K562 (cell line): Measurements from ENCODE around the gene ZNF441. TPM values are rescaled to one million over a fixed set of nuclear protein-coding genes. Genes with fewer than 3 reads are reported as not detected.

Source experiments
- ATAC-seq: fragments of 200-7000 bp; cut with Tn5 transposase; 3 replicates; pipeline ENCODE4 v1.9.1; 2020; ENCODE audit warnings: moderate library complexity
- BruUV-seq: library from RNA; stranded (reverse); fragments of 400-500 nt; replicated peaks from 2 replicates; lab custom pipeline; 2021; lab: Mats Ljungman, UMichigan
- CTCF ChIA-PET: fragments of 300-600 bp; formaldehyde crosslinking; extraction: SDS; loops from one replicate; lab custom pipeline; 2021; ENCODE audit warnings: low intra/inter-chr PET ratio; lab: Yijun Ruan, JAX
- POLR2A ChIA-PET: fragments of 300-600, 350-650 bp; sonication (Branson Sonifier 250); formaldehyde crosslinking; extraction: SDS; loops from one replicate; lab custom pipeline; 2021; ENCODE audit warnings: antibody characterized with exemption, inconsistent platforms; lab: Yijun Ruan, JAX
- DNase-seq, 4 experiments: peaks; one replicate each; pipeline versions ENCODE4 v3.0.0 to v3.0.0-alpha.2; 2011 to 2018; ENCODE audit warnings: low spot score in 3 of 4, mixed read lengths in 3 of 4; ENCODE audit errors: extremely low read depth in 1 of 4
- FAIRE-seq: peaks from 2 replicates; lab custom pipeline; 2011; peaks lifted over from hg19 to GRCh38; lab: Jason Lieb, UNC
- H2AFZ ChIP-seq: 2 replicates; pipeline ENCODE4 v1.6.0; 2011; ENCODE audit warnings: low read depth, low read length, control low read depth, inconsistent platforms
- H3K27ac ChIP-seq: fragments of 200-600 bp; 3 replicates; pipeline ENCODE4 v1.8.0; 2011; ENCODE audit warnings: low read depth, mild to moderate bottlenecking, control low read depth, inconsistent platforms, low read length, moderate library complexity, mixed read lengths; ENCODE audit errors: extremely low read depth
- H3K27me3 ChIP-seq, 2 experiments: fragments of 300-600 bp in 1 of 2; 2 replicates in 1 of 2; 3 replicates in 1 of 2; pipeline versions ENCODE4 v1.6.0 to v1.8.0; 2011; ENCODE audit warnings: inconsistent platforms in 2 of 2, low read length in 2 of 2, mild to moderate bottlenecking in 1 of 2, mixed read lengths in 1 of 2, moderate library complexity in 1 of 2; ENCODE audit not compliant: control insufficient read depth in 2 of 2, insufficient read depth in 2 of 2
- H3K36me3 ChIP-seq: fragments of 300-600 bp; 3 replicates; pipeline ENCODE4 v1.8.0; 2011; ENCODE audit warnings: mild to moderate bottlenecking, low read length, inconsistent platforms; ENCODE audit not compliant: control insufficient read depth, insufficient read depth
- H3K4me1 ChIP-seq, 2 experiments: fragments of 200-600 bp in 1 of 2; replicated peaks in 1 of 2; 2 replicates in 1 of 2; 3 replicates in 1 of 2; pipeline versions ENCODE4 v1.5.1 to v1.8.0; 2011; ENCODE audit warnings: inconsistent platforms in 2 of 2, low read length in 2 of 2, mild to moderate bottlenecking in 1 of 2, mixed read lengths in 1 of 2, moderate library complexity in 1 of 2; ENCODE audit not compliant: control insufficient read depth in 2 of 2, insufficient read depth in 2 of 2
- H3K4me2 ChIP-seq: 2 replicates; pipeline ENCODE4 v1.6.1; 2011; ENCODE audit warnings: low read length, control low read depth, inconsistent platforms, mixed read lengths; ENCODE audit not compliant: insufficient read depth
- H3K4me3 ChIP-seq: fragments of 200-600 bp; sonication (generic), shearing (Covaris generic); 2 replicates; pipeline ENCODE4 v1.5.1; 2016; ENCODE audit warnings: control low read depth, inconsistent platforms
- H3K79me2 ChIP-seq: fragments of 200-600 bp; 3 replicates; pipeline ENCODE4 v1.8.0; 2011; ENCODE audit warnings: low read length, inconsistent platforms; ENCODE audit not compliant: control insufficient read depth, insufficient read depth
- H3K9ac ChIP-seq, 2 experiments: 2 replicates each; pipeline versions ENCODE4 v1.6.0 to v1.6.1; 2011; ENCODE audit warnings: low read depth in 2 of 2, low read length in 2 of 2, control low read depth in 1 of 2, inconsistent platforms in 1 of 2, mild to moderate bottlenecking in 1 of 2, mixed read lengths in 1 of 2; ENCODE audit not compliant: insufficient read depth in 1 of 2
- H3K9me1 ChIP-seq: one replicate; pipeline ENCODE4 v1.6.0; 2011; ENCODE audit warnings: inconsistent platforms, mild to moderate bottlenecking, low read length, moderate library complexity; ENCODE audit not compliant: control insufficient read depth, insufficient read depth
- H3K9me3 ChIP-seq: replicated peaks from 2 replicates; pipeline ENCODE4 v1.5.1; 2011; ENCODE audit warnings: low read depth, low read length, inconsistent platforms; ENCODE audit not compliant: control insufficient read depth, insufficient read depth
- H4K20me1 ChIP-seq: replicated peaks from 2 replicates; pipeline ENCODE4 v1.6.1; 2011; ENCODE audit warnings: low read length, inconsistent platforms, mixed read lengths; ENCODE audit not compliant: control insufficient read depth, insufficient read depth
- BCL6 ChIP-seq: fragments of 250-450 bp; sonication (Bioruptor Pico); IDR thresholded peaks from 2 replicates; pipeline ENCODE4 v1.4.0; 2020
- FOXA1 ChIP-seq: fragments of 450-650 bp; IDR thresholded peaks from 2 replicates; pipeline ENCODE4 v1.6.1; 2016; ENCODE audit warnings: mild to moderate bottlenecking, borderline replicate concordance
- MYNN ChIP-seq, 2 experiments: sonication (generic); formaldehyde crosslinking in 1 of 2; IDR thresholded peaks; 2 replicates each; pipeline versions ENCODE4 v1.5.0 to v1.6.1; 2016 to 2020; ENCODE audit warnings: antibody characterized with exemption in 1 of 2, missing genetic modification reagents in 1 of 2
- PCBP2 ChIP-seq: fragments of 200-400 bp; formaldehyde crosslinking; IDR thresholded peaks from 2 replicates; pipeline ENCODE4 v1.6.1; 2018; ENCODE audit warnings: low read length, low read depth, mild to moderate bottlenecking, moderate library complexity; ENCODE audit not compliant: poor library complexity, severe bottlenecking
- PURB ChIP-seq: sonication (generic); formaldehyde crosslinking; IDR thresholded peaks from 2 replicates; pipeline ENCODE4 v1.9.0; 2021; ENCODE audit warnings: low read depth, mild to moderate bottlenecking, missing genetic modification reagents
- SLC30A9 ChIP-seq: fragments of 250-450 bp; sonication (Bioruptor Pico); IDR thresholded peaks from 2 replicates; pipeline ENCODE4 v1.8.0; 2022; ENCODE audit warnings: mild to moderate bottlenecking, moderate library complexity
- TGIF2 ChIP-seq: sonication (generic); formaldehyde crosslinking; IDR thresholded peaks from 2 replicates; pipeline ENCODE4 v1.8.1; 2022; ENCODE audit warnings: mild to moderate bottlenecking, missing genetic modification reagents, moderate library complexity
- ZNF239 ChIP-seq: fragments of 250-450 bp; sonication (Bioruptor Pico); IDR thresholded peaks from 2 replicates; pipeline ENCODE4 v1.4.0; 2020; ENCODE audit warnings: mild to moderate bottlenecking
- WGBS: fragments of 100-300 bp; shearing (Covaris generic); methylation state at CpG from one replicate; pipeline ENCODE4 v1.1.6; 2016; ENCODE audit warnings: low coverage, mixed read lengths; ENCODE audit not compliant: insufficient coverage; ENCODE audit errors: missing lambda C conversion rate; 5-methylcytosine and 5-hydroxymethylcytosine counted together
- in situ Hi-C: fragments of 300-500 bp; cut with MboI; formaldehyde crosslinking; loops from 4 replicates; pipeline ENCODE4 v1.15.0; 2018; ENCODE audit warnings: inconsistent platforms, mixed read lengths
- intact Hi-C: fragments of 100-400 bp; cut with micrococcal nuclease; formaldehyde crosslinking; loops from 2 replicates; pipeline ENCODE4 v1.14.2; 2022
- polyA plus RNA-seq, 8 experiments: library from polyadenylated mRNA; depleted of rRNA in 4 of 8; stranded (reverse) in 5 of 8; unstranded in 3 of 8; fragments of >200 nt; fragmentation: Nextera tagmentation in 2 of 8; fragmentation: Illumina TruSeq in 1 of 8; extraction: Ambion mirVana in 2 of 8; extraction: Trizol in 1 of 8; gene quantifications; 2 replicates each; pipeline versions ENCODE4 v1.2.1 to v1.2.3, GENCODE V29; 2011 to 2014; ENCODE audit warnings: inconsistent platforms in 1 of 8, missing spikeins in 1 of 8
- total RNA-seq, 7 experiments: library from RNA; depleted of rRNA in 6 of 7; stranded (reverse); fragments of >200 nt in 6 of 7; fragmentation: Illumina TruSeq in 2 of 7; extraction: Trizol in 2 of 7; gene quantifications; 2 replicates each; pipeline versions ENCODE4 v1.2.1 to v1.2.3, GENCODE V29; 2011 to 2021; ENCODE audit warnings: low replicate concordance in 1 of 7
- TF ChIP-seq, protein P1 (sequence below): conservative IDR thresholded peaks from 2 replicates; pipeline ENCODE4 v1.6.1; 2011; ENCODE audit warnings: low read depth, mild to moderate bottlenecking, low read length; ENCODE audit not compliant: control insufficient read depth
- TF ChIP-seq, protein P2 (sequence below), 3 experiments: fragments of 200-800 bp in 1 of 3; sonication (Bioruptor generic) in 1 of 3; sonication (generic) in 1 of 3; formaldehyde crosslinking in 1 of 3; IDR thresholded peaks; 2 replicates each; pipeline versions ENCODE4 v1.6.1 to v1.8.0; 2016 to 2022; ENCODE audit warnings: mild to moderate bottlenecking in 2 of 3, missing compliant biosample characterization in 2 of 3, missing genetic modification characterization in 2 of 3, missing genetic modification reagents in 1 of 3
- TF ChIP-seq, protein P3 (sequence below): sonication (generic); formaldehyde crosslinking; IDR thresholded peaks from 2 replicates; pipeline ENCODE4 v1.8.1; 2022; ENCODE audit warnings: missing genetic modification reagents
- TF ChIP-seq, protein P4 (sequence below): sonication (generic); formaldehyde crosslinking; IDR thresholded peaks from 2 replicates; pipeline ENCODE4 v1.8.0; 2022; ENCODE audit warnings: missing genetic modification reagents, mild to moderate bottlenecking, borderline replicate concordance
- TF ChIP-seq, protein P5 (sequence below): fragments of 450-650 bp; IDR thresholded peaks from 2 replicates; pipeline ENCODE4 v1.6.1; 2016; ENCODE audit warnings: missing biosample characterization, missing genetic modification characterization

ZNF441 gene
- total and polyA plus RNA-seq, 9 of the 15 experiments (the other 6 are each of a cell fraction or from before 2014, with no cell fraction given): 1.9 to 14.0 (median 7.8) TPM

DNA sequence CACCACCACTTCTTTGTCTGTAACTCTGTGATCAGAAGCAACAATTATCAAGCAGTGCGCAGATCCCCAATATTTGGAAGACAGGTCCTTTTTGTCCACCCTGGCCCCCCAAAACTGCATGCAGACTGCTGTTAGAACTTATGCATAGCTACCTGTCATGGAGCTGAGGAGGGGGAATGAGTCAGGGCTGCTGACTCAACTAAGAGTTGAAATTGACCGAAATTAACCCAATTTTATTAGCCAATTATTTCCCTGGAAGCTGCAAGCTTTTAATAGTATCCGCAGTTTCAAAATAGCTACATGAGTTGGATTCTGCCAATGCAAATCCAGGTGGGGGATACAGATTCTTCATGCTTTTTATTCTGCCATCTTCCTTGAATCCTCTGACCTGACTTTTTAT, 17.6 kb downstream of the ZNF441 start (continued):
- TF ChIP-seq TGIF2: no peak
- no peak for TF ChIP-seq PURB
- TF ChIP-seq, protein P1, sequence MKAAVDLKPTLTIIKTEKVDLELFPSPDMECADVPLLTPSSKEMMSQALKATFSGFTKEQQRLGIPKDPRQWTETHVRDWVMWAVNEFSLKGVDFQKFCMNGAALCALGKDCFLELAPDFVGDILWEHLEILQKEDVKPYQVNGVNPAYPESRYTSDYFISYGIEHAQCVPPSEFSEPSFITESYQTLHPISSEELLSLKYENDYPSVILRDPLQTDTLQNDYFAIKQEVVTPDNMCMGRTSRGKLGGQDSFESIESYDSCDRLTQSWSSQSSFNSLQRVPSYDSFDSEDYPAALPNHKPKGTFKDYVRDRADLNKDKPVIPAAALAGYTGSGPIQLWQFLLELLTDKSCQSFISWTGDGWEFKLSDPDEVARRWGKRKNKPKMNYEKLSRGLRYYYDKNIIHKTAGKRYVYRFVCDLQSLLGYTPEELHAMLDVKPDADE: no peak
- TF ChIP-seq ZNF239 (CRISPR knock-in tag): no peak
- TF ChIP-seq SLC30A9 (CRISPR knock-in tag): no peak
- TF ChIP-seq, protein P2, sequence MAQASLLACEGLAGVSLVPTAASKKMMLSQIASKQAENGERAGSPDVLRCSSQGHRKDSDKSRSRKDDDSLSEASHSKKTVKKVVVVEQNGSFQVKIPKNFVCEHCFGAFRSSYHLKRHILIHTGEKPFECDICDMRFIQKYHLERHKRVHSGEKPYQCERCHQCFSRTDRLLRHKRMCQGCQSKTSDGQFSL (CRISPR knock-in tag; IDR thresholded peaks at IDR 0.05): no peak
- TF ChIP-seq, protein P2 (tag; IDR thresholded peaks at IDR 0.05): no peak
- no peak for TF ChIP-seq PCBP2
- no peak for TF ChIP-seq MYNN (IDR thresholded peaks at IDR 0.05)
- no peak for TF ChIP-seq MYNN (CRISPR knock-in tag; IDR thresholded peaks at IDR 0.05)
- TF ChIP-seq, all 486 proteins: peak for 0

DNA sequence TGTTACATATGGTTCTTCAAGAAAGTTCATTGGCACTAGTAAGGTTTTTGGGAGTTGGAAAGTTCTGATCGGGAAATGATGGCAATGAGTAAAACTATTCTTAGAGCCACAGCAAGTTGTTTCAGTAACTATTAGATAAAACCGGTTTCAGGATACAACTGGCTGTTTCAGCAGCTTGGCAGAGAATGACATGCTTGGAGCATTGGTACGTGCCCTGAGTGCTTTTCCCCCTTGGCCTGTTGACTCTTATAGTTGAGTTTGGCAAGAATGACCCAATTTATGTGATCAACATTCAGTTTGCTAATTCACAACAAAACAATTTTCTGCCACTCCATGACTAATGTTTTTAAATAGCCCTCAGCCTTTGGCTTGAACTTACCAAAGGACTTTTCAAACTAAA, 20.7 kb downstream of the ZNF441 start:
- POLR2A ChIA-PET: no interaction called here
- Histone ChIP-seq H3K4me3 (no peak overlapping the region), H3K79me2 (no peaks in the 10 kb centered on the region), H3K4me2 (no peak overlapping the region), H3K27ac (no peak overlapping the region), H3K9me3 (peaks cover 13% of the 10 kb centered on the region), H4K20me1 (no peaks in the 10 kb centered on the region), H2AFZ (no peak overlapping the region), H3K4me1 (no peaks in the 10 kb centered on the region), H3K9me1 (no peaks in the 10 kb centered on the region), H3K9ac (no peak overlapping the region), H3K36me3 (peaks cover 2% of the 10 kb centered on the region; the same call in 1 of the 3 replicates), H3K27me3 (no peaks in the 10 kb centered on the region)
- no TSS peak for BruUV-seq
- no peak for FAIRE-seq
- no peak for ATAC-seq
- intact Hi-C loops: no loop called here
- in situ Hi-C loops: no loop called here
- WGBS: 53% methylated on average over 3 of the region's 3 CpGs
- CTCF ChIA-PET: no interaction called here
- no peak for DNase-seq
- TF ChIP-seq FOXA1 (no peak), BCL6 (CRISPR knock-in tag) (no peak)
- TF ChIP-seq, protein P3, sequence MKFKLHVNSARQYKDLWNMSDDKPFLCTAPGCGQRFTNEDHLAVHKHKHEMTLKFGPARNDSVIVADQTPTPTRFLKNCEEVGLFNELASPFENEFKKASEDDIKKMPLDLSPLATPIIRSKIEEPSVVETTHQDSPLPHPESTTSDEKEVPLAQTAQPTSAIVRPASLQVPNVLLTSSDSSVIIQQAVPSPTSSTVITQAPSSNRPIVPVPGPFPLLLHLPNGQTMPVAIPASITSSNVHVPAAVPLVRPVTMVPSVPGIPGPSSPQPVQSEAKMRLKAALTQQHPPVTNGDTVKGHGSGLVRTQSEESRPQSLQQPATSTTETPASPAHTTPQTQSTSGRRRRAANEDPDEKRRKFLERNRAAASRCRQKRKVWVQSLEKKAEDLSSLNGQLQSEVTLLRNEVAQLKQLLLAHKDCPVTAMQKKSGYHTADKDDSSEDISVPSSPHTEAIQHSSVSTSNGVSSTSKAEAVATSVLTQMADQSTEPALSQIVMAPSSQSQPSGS (CRISPR knock-in tag): no peak
- TF ChIP-seq, protein P4, sequence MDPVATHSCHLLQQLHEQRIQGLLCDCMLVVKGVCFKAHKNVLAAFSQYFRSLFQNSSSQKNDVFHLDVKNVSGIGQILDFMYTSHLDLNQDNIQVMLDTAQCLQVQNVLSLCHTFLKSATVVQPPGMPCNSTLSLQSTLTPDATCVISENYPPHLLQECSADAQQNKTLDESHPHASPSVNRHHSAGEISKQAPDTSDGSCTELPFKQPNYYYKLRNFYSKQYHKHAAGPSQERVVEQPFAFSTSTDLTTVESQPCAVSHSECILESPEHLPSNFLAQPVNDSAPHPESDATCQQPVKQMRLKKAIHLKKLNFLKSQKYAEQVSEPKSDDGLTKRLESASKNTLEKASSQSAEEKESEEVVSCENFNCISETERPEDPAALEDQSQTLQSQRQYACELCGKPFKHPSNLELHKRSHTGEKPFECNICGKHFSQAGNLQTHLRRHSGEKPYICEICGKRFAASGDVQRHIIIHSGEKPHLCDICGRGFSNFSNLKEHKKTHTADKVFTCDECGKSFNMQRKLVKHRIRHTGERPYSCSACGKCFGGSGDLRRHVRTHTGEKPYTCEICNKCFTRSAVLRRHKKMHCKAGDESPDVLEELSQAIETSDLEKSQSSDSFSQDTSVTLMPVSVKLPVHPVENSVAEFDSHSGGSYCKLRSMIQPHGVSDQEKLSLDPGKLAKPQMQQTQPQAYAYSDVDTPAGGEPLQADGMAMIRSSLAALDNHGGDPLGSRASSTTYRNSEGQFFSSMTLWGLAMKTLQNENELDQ (CRISPR knock-in tag): no peak
- TF ChIP-seq, protein P5, sequence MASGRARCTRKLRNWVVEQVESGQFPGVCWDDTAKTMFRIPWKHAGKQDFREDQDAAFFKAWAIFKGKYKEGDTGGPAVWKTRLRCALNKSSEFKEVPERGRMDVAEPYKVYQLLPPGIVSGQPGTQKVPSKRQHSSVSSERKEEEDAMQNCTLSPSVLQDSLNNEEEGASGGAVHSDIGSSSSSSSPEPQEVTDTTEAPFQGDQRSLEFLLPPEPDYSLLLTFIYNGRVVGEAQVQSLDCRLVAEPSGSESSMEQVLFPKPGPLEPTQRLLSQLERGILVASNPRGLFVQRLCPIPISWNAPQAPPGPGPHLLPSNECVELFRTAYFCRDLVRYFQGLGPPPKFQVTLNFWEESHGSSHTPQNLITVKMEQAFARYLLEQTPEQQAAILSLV (tag): no peak
